Neutrophil (primary cell): ENCODE measurements around the gene KCNJ9.

Experiments
- H3K27ac ChIP-seq: fragments of 200-600 bp; sonication (generic); 2 replicates; pipeline ENCODE4 v1.5.1; 2016; ENCODE audit warnings: mild to moderate bottlenecking, moderate library complexity
- H3K27me3 ChIP-seq: fragments of 200-600 bp; sonication (generic); 2 replicates; pipeline ENCODE4 v1.6.0; 2016; ENCODE audit warnings: mild to moderate bottlenecking
- H3K36me3 ChIP-seq: fragments of 200-600 bp; sonication (generic); 2 replicates; pipeline ENCODE4 v1.5.1; 2017
- H3K4me1 ChIP-seq, 2 experiments: fragments of 200-600 bp in 1 of 2; sonication (generic) in 1 of 2; 1 replicate in 1 of 2; 2 replicates in 1 of 2; pipeline versions ENCODE4 v1.5.1 to v1.6.1; 2013 to 2016; ENCODE audit warnings: low read depth in 1 of 2, low read length in 1 of 2, mild to moderate bottlenecking in 1 of 2, moderate library complexity in 1 of 2; ENCODE audit not compliant: control insufficient read depth in 1 of 2, insufficient read depth in 1 of 2
- H3K4me3 ChIP-seq, 2 experiments: fragments of 200-600 bp in 1 of 2; sonication (generic) in 1 of 2; 1 replicate in 1 of 2; 2 replicates in 1 of 2; pipeline ENCODE4 v1.5.1; 2013 to 2016; ENCODE audit warnings: low read depth in 1 of 2, low read length in 1 of 2, mild to moderate bottlenecking in 1 of 2, moderate library complexity in 1 of 2
- H3K9me3 ChIP-seq: fragments of 200-600 bp; sonication (generic); 2 replicates; pipeline ENCODE4 v1.5.1; 2016
- TF ChIP-seq, protein P1 (sequence below): fragments of 200-600 bp; sonication (generic); IDR thresholded peaks from 2 replicates; pipeline ENCODE4 v1.5.1; 2016; ENCODE audit warnings: antibody characterized with exemption

The KCNJ9 gene

DNA sequence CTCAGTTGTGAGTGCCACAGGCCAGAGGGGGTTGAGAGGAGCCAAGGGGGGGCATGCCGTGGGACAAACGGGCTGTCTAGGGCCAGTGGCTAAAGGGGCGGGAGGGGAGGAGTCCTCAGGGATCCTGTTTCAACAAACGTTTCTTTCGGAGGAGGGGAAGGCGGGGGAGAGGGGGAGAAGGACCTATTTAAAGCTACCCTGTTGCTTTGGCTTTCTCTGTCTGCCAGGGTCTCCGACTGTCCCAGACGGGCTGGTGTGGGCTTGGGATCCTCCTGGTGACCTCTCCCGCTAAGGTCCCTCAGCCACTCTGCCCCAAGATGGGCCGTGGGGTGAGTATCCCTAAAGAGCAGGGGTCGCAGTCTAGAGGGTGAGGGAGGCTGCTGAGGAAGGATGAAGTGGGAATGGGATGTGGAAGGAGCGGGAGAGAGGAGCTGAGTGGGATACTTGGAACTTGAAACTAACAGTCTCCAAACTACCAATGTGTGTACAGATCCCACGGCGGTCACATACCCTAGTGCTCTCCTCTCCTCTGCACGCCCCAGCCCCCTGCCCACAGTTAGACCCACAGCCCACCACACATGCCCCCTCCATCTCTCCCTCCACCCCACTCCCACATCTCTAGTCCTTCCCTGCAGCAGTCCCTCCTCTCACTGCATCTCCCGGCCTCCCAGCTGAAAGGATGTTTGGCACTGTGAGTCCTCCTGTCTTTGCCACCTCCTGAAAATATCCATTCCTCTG lies 34.4 kb downstream of the KCNJ9 start, which contains the start of gene ATP1A2:
ATP1A2 (plus strand) TSS at position 215 of the 738 bp plus-strand sequence; CDS start at position 318, 103 bp downstream.
- TF ChIP-seq, protein P1, sequence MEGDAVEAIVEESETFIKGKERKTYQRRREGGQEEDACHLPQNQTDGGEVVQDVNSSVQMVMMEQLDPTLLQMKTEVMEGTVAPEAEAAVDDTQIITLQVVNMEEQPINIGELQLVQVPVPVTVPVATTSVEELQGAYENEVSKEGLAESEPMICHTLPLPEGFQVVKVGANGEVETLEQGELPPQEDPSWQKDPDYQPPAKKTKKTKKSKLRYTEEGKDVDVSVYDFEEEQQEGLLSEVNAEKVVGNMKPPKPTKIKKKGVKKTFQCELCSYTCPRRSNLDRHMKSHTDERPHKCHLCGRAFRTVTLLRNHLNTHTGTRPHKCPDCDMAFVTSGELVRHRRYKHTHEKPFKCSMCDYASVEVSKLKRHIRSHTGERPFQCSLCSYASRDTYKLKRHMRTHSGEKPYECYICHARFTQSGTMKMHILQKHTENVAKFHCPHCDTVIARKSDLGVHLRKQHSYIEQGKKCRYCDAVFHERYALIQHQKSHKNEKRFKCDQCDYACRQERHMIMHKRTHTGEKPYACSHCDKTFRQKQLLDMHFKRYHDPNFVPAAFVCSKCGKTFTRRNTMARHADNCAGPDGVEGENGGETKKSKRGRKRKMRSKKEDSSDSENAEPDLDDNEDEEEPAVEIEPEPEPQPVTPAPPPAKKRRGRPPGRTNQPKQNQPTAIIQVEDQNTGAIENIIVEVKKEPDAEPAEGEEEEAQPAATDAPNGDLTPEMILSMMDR = no peak

GRCh38 chr1:160116283-160117147 lies 35.2 kb downstream of the KCNJ9 start:
- TF ChIP-seq, protein P1 = no peak
- no peaks in the 10 kb centered on the region for H3K9me3 ChIP-seq
- no peak overlapping the region for H3K27ac ChIP-seq
- no peaks in the 10 kb centered on the region for H3K36me3 ChIP-seq
- H3K4me1 ChIP-seq = no peaks in the 10 kb centered on the region
- H3K4me3 ChIP-seq = no peak overlapping the region
- H3K27me3 ChIP-seq = peaks cover 40% of the 10 kb centered on the region

More for the DNA sequence above, 34.4 kb downstream of the KCNJ9 start, which contains the start of gene ATP1A2:
- no peaks in the 10 kb centered on the region for H3K36me3 ChIP-seq
- peaks cover 40% of the 10 kb centered on the region for H3K27me3 ChIP-seq
- no peak within 1 kb of the TSS for H3K4me3 ChIP-seq
- H3K27ac ChIP-seq = no peak within 1 kb of the TSS
- no peaks in the 10 kb centered on the region for H3K4me1 ChIP-seq
- H3K9me3 ChIP-seq = no peaks in the 10 kb centered on the region

DNA sequence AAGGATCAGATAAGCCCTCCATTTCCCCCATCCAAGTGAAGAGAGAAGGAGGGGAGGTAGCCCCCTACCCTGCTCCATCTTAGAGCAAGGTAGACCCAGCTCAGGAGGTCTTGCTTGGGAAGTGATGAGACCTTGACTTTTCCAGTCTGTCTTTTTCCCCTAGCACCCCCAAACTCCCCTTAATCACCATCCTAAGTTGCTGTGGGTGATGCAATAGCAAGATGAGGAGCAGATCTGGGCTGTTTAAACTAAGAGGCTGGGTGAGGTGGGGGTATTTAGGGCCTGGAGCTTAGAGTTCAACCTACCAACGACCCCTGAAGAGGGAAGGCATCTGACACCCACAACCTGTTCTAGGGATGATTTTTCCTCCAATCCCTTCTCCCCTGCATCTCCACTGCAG lies 36.0 kb downstream of the KCNJ9 start:
- peaks cover 40% of the 10 kb centered on the region for H3K27me3 ChIP-seq
- H3K9me3 ChIP-seq = no peaks in the 10 kb centered on the region
- no peaks in the 10 kb centered on the region for H3K4me1 ChIP-seq
- no peak overlapping the region for H3K4me3 ChIP-seq
- TF ChIP-seq, protein P1 = no peak
- H3K27ac ChIP-seq = no peak overlapping the region
- no peaks in the 10 kb centered on the region for H3K36me3 ChIP-seq

GRCh38 chr1:160117709-160118183 lies 36.4 kb downstream of the KCNJ9 start:
- no peaks in the 10 kb centered on the region for H3K36me3 ChIP-seq
- H3K4me3 ChIP-seq = no peak overlapping the region
- H3K4me1 ChIP-seq = no peaks in the 10 kb centered on the region
- no peak overlapping the region for H3K27ac ChIP-seq
- H3K9me3 ChIP-seq = no peaks in the 10 kb centered on the region
- TF ChIP-seq, protein P1 = no peak
- peaks cover 40% of the 10 kb centered on the region for H3K27me3 ChIP-seq

DNA sequence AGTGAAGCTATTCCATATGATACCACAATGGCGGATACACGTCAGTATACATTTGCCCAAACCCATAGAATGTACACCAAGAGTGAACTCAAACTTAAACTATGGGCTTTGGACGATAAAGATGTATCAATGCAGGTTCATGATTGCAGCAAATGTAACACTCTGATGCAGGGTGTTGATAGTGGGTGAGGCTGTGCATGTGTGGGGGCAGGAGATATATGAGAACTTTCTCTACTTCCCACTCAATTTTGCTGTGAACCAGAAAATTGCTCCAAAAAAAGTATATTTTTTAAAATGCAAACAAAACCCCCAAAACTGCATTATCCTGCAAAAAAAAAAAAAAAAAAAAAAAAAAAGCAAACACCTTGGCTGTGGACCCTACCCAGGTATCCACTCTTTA lies 37.6 kb downstream of the KCNJ9 start:
- TF ChIP-seq, protein P1 = no peak
- H3K4me1 ChIP-seq = no peaks in the 10 kb centered on the region

More for the DNA sequence above, 37.6 kb downstream of the KCNJ9 start:
- H3K4me3 ChIP-seq = no peak overlapping the region
- H3K27ac ChIP-seq = no peak overlapping the region
- H3K36me3 ChIP-seq = no peaks in the 10 kb centered on the region
- H3K27me3 ChIP-seq = peaks cover 40% of the 10 kb centered on the region
- no peaks in the 10 kb centered on the region for H3K9me3 ChIP-seq
